Panc1 (cell line): ENCODE results near the gene KIF26B. TPM values are rescaled to one million over a fixed set of nuclear protein-coding genes. Genes with fewer than 3 reads are reported as not detected.

Experiments used
- ATAC-seq: fragments of 200-7000 bp; cut with Tn5 transposase; 2 replicates; pipeline ENCODE4 v1.9.1; 2020; ENCODE audit warnings: mild to moderate bottlenecking, moderate library complexity
- BruUV-seq: library from RNA; stranded (reverse); fragments of 400-500 nt; replicated peaks from 2 replicates; lab custom pipeline; 2021; lab: Mats Ljungman, UMichigan
- CTCF ChIA-PET: fragments of 300-600 bp; sonication (Branson Sonifier 250); formaldehyde crosslinking; loops from one replicate; lab custom pipeline; 2022; ENCODE audit warnings: antibody characterized with exemption; lab: Charles Lee
- POLR2A ChIA-PET: fragments of 300-600 bp; sonication (Branson Sonifier 250); formaldehyde crosslinking; loops from one replicate; lab custom pipeline; 2022; ENCODE audit warnings: antibody characterized with exemption; lab: Charles Lee
- DNase-seq: peaks from one replicate; pipeline ENCODE4 v3.0.0-alpha.2; 2010; ENCODE audit warnings: low read depth, low spot score
- H3K27ac ChIP-seq: 2 replicates; pipeline ENCODE4 v1.5.1; 2011; ENCODE audit warnings: mild to moderate bottlenecking, low read length, inconsistent platforms
- H3K27me3 ChIP-seq: fragments of 200-500 bp; sonication (Bioruptor generic); 2 replicates; pipeline ENCODE4 v1.6.0; 2014; ENCODE audit warnings: low read length, inconsistent platforms; ENCODE audit not compliant: control insufficient read depth, insufficient read depth
- H3K36me3 ChIP-seq: fragments of 200-500 bp; sonication (Bioruptor generic); 2 replicates; pipeline ENCODE4 v1.5.1; 2014; ENCODE audit warnings: inconsistent platforms, mild to moderate bottlenecking, low read length, moderate library complexity; ENCODE audit not compliant: control insufficient read depth, insufficient read depth
- H3K4me1 ChIP-seq: 2 replicates; pipeline ENCODE4 v1.5.1; 2011; ENCODE audit warnings: inconsistent platforms, mild to moderate bottlenecking, low read length, moderate library complexity; ENCODE audit not compliant: control insufficient read depth, insufficient read depth
- H3K4me3 ChIP-seq, 2 experiments: 2 replicates each; pipeline ENCODE4 v1.5.1; 2011 to 2012; ENCODE audit warnings: low read depth in 2 of 2, low read length in 2 of 2, mild to moderate bottlenecking in 2 of 2, inconsistent platforms in 1 of 2, moderate library complexity in 1 of 2
- H3K9me3 ChIP-seq: fragments of 200-500 bp; sonication (Bioruptor generic); 2 replicates; pipeline ENCODE4 v1.5.1; 2014; ENCODE audit warnings: low read depth, mild to moderate bottlenecking, inconsistent platforms, low read length, moderate library complexity; ENCODE audit not compliant: control insufficient read depth, insufficient read depth
- POLR2AphosphoS5 ChIP-seq: IDR thresholded peaks from 2 replicates; pipeline ENCODE4 v1.6.1; 2012; ENCODE audit warnings: mild to moderate bottlenecking, low read depth, low read length, moderate library complexity
- SIN3A ChIP-seq: IDR thresholded peaks from 2 replicates; pipeline ENCODE4 v1.6.1; 2012; ENCODE audit warnings: low read depth, mild to moderate bottlenecking, low read length, moderate library complexity, borderline replicate concordance; ENCODE audit not compliant: insufficient read depth
- TCF7L2 ChIP-seq: IDR thresholded peaks from 2 replicates; pipeline ENCODE4 v1.6.1; 2011; ENCODE audit warnings: mild to moderate bottlenecking, low read depth, low read length, inconsistent platforms
- in situ Hi-C: cut with HindIII; loops from 2 replicates; pipeline ENCODE4 v1.10.0; 2016; ENCODE audit warnings: low sequenced_read_pairs, low pct_unique_long_range_greater_than_20kb
- intact Hi-C: fragments of 100-400 bp; cut with micrococcal nuclease; formaldehyde crosslinking; loops from one replicate; pipeline ENCODE4 v1.10.0; 2022; ENCODE audit not compliant: unreplicated experiment
- total RNA-seq: library from RNA; stranded (reverse); gene quantifications from one replicate; pipeline ENCODE4 v1.2.1, GENCODE V29; 2021; ENCODE audit not compliant: unreplicated experiment
- TF ChIP-seq, protein P1 (sequence below): fragments of 450-650 bp; IDR thresholded peaks from 2 replicates; pipeline ENCODE4 v1.5.1; 2017; ENCODE audit warnings: mild to moderate bottlenecking
- TF ChIP-seq, protein P2 (sequence below), 2 experiments: IDR thresholded peaks; 2 replicates each; pipeline ENCODE4 v1.6.1; 2011 to 2012; ENCODE audit warnings: low read depth in 2 of 2, control low read depth in 1 of 2, low read length in 1 of 2, mild to moderate bottlenecking in 1 of 2, moderate library complexity in 1 of 2; ENCODE audit not compliant: insufficient read depth in 1 of 2

Gene KIF26B
- total RNA-seq, 1 experiment from 2014 or later: 0.33 TPM

DNA sequence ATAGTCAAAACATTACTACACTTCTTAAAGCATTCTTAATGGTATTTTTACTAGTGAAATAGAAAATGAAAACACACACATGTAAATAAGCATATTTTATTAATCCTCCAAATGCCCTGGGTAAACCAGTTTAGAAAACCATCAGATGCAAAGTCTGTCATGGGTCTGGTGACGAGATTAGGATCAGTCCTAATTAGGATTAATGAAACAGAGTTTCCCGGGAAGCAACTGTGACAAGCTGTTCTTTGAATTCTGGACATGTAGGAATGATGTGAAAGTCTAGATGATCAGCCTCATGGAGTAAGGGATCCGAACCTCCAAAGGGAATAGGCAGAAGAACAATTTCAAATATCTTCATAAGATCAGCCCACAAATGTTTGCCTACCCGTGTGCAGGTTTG, 250.2 kb downstream of the KIF26B start:
- Histone ChIP-seq H3K27ac (no peak overlapping the region), H3K4me1 (peaks cover 6% of the 10 kb centered on the region; the same call in 1 of the 2 replicates), H3K36me3 (no peaks in the 10 kb centered on the region), H3K4me3 (no peak overlapping the region), H3K9me3 (no peaks in the 10 kb centered on the region), H3K27me3 (peaks cover 5% of the 10 kb centered on the region)
- no peak for ATAC-seq
- TF ChIP-seq, protein P1, sequence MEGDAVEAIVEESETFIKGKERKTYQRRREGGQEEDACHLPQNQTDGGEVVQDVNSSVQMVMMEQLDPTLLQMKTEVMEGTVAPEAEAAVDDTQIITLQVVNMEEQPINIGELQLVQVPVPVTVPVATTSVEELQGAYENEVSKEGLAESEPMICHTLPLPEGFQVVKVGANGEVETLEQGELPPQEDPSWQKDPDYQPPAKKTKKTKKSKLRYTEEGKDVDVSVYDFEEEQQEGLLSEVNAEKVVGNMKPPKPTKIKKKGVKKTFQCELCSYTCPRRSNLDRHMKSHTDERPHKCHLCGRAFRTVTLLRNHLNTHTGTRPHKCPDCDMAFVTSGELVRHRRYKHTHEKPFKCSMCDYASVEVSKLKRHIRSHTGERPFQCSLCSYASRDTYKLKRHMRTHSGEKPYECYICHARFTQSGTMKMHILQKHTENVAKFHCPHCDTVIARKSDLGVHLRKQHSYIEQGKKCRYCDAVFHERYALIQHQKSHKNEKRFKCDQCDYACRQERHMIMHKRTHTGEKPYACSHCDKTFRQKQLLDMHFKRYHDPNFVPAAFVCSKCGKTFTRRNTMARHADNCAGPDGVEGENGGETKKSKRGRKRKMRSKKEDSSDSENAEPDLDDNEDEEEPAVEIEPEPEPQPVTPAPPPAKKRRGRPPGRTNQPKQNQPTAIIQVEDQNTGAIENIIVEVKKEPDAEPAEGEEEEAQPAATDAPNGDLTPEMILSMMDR: no peak
- TF ChIP-seq, protein P2, sequence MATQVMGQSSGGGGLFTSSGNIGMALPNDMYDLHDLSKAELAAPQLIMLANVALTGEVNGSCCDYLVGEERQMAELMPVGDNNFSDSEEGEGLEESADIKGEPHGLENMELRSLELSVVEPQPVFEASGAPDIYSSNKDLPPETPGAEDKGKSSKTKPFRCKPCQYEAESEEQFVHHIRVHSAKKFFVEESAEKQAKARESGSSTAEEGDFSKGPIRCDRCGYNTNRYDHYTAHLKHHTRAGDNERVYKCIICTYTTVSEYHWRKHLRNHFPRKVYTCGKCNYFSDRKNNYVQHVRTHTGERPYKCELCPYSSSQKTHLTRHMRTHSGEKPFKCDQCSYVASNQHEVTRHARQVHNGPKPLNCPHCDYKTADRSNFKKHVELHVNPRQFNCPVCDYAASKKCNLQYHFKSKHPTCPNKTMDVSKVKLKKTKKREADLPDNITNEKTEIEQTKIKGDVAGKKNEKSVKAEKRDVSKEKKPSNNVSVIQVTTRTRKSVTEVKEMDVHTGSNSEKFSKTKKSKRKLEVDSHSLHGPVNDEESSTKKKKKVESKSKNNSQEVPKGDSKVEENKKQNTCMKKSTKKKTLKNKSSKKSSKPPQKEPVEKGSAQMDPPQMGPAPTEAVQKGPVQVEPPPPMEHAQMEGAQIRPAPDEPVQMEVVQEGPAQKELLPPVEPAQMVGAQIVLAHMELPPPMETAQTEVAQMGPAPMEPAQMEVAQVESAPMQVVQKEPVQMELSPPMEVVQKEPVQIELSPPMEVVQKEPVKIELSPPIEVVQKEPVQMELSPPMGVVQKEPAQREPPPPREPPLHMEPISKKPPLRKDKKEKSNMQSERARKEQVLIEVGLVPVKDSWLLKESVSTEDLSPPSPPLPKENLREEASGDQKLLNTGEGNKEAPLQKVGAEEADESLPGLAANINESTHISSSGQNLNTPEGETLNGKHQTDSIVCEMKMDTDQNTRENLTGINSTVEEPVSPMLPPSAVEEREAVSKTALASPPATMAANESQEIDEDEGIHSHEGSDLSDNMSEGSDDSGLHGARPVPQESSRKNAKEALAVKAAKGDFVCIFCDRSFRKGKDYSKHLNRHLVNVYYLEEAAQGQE (IDR thresholded peaks at IDR 0.05; ENCODE audit: insufficient read depth in 1 of 2, low read depth in 2 of 2, low read length in 1 of 2): no peak
- TF ChIP-seq POLR2AphosphoS5 (no peak), TCF7L2 (no peak), SIN3A (no peak)
- in situ Hi-C loops (no loop called here), intact Hi-C loops (no loop called here)
- no peak for DNase-seq
- ChIA-PET POLR2A (no interaction called here), CTCF (no interaction called here)
- no TSS peak for BruUV-seq

DNA sequence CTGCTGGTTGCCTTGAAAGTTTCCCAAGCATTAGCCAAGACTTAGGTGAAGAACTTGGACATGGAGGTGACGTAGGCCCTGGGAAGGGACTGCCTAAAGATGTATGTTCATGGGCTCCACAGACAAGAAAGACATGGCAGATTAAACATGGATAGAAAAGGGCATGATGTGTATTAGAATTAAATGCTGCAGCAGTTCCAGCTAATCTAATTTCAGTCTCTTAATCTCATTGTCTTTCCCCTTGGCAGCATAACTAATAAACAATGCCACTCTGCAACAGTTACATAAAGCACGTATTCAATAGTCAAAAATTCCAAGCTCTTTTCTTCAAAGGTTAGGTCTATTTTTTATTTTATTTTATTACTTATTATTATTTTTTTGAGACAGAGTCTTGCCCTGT, 251.6 kb downstream of the KIF26B start:
- Histone ChIP-seq H3K27me3 (peaks cover 5% of the 10 kb centered on the region), H3K4me1 (peaks cover 6% of the 10 kb centered on the region; the same call in 1 of the 2 replicates), H3K36me3 (no peaks in the 10 kb centered on the region), H3K4me3 (no peak overlapping the region), H3K9me3 (no peaks in the 10 kb centered on the region), H3K27ac (no peak overlapping the region)
- no peak for DNase-seq
- ChIA-PET CTCF (no interaction called here), POLR2A (no interaction called here)
- no peak for TF ChIP-seq SIN3A
- TF ChIP-seq, protein P2 (IDR thresholded peaks at IDR 0.05; ENCODE audit: insufficient read depth in 1 of 2, low read depth in 2 of 2, low read length in 1 of 2): no peak
- in situ Hi-C loops: no loop called here
- intact Hi-C loops: no loop called here
- BruUV-seq: no TSS peak
- no peak for ATAC-seq
